ENCODE measurements around the gene ACACA. TPM values are rescaled to one million over a fixed set of nuclear protein-coding genes. Genes with fewer than 3 reads are reported as not detected.

ACACA gene
- total RNA-seq, 1 donor from 2014 or later: 110 TPM

DNA sequence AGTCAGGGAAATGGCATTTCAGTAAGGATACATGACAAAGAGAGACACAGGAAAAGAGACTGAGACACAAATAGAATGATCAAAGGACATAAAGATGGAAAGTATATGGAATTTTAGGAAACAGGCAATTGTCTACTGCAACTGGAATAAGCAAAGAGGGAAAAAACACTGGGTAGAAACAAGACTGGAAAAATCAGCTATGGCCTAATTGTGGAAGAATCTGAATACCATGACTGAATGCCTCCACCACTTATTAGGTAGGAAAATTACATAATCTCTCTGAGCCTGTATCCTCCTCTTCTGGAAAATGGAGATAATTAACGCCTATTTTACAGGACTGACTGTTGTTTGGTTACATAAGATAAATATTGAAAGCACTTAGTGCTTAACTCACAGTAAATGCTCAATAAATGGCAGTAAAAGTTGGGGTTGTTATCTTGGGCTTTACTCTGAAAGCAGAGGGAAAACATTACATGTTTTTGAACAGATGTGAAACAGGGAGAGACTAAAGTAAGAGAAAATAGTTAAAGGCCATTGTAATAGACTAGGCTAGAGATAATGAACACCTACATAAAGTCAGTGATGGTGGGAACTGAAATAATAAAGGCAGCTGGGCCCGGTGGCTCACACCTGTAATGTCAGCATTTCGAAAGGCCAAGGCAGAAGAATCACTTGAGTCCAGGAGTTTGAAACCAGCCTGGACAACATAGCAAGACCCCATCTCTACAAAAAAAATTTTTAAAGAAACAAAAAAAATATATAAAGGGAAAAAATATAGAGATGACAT lies 94.3 kb downstream of the ACACA start:
- TF ChIP-seq, protein P1, sequence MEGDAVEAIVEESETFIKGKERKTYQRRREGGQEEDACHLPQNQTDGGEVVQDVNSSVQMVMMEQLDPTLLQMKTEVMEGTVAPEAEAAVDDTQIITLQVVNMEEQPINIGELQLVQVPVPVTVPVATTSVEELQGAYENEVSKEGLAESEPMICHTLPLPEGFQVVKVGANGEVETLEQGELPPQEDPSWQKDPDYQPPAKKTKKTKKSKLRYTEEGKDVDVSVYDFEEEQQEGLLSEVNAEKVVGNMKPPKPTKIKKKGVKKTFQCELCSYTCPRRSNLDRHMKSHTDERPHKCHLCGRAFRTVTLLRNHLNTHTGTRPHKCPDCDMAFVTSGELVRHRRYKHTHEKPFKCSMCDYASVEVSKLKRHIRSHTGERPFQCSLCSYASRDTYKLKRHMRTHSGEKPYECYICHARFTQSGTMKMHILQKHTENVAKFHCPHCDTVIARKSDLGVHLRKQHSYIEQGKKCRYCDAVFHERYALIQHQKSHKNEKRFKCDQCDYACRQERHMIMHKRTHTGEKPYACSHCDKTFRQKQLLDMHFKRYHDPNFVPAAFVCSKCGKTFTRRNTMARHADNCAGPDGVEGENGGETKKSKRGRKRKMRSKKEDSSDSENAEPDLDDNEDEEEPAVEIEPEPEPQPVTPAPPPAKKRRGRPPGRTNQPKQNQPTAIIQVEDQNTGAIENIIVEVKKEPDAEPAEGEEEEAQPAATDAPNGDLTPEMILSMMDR (IDR thresholded peaks at IDR 0.05): no peak
- no peak overlapping the region for H3K27ac ChIP-seq
- no peaks in the 10 kb centered on the region for H3K27me3 ChIP-seq
- H3K9me3 ChIP-seq: no peaks in the 10 kb centered on the region
- intact Hi-C loops (cut with DNase I): no loop called here
- H3K4me1 ChIP-seq: no peaks in the 10 kb centered on the region
- ATAC-seq (no peak), DNase-seq (no peak)
- H3K4me3 ChIP-seq: no peak overlapping the region
- no peaks in the 10 kb centered on the region for H3K36me3 ChIP-seq

DNA sequence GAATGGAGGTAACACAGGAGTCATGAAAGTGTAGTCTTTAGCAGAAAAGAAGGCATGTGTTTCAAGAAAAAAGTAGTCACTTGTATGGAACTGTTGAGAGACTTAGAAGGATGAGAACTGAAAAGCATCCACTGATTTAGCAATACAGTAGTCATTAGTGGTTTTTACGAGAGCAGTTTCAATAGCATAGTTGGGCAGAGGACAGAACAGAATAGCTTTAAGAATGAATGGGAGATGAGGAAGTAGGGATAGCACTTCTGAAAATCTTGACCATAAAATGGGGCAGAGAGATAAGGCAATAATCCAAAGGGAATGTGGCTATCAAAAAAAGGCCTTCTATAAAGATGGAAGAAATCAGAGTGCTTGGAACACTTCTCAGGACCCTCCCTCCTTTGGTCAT lies 95.7 kb downstream of the ACACA start:
- intact Hi-C loops (cut with DNase I): no loop called here
- Histone ChIP-seq H3K4me3 (no peak overlapping the region), H3K36me3 (no peaks in the 10 kb centered on the region), H3K27ac (no peak overlapping the region), H3K4me1 (no peaks in the 10 kb centered on the region), H3K9me3 (no peaks in the 10 kb centered on the region), H3K27me3 (no peaks in the 10 kb centered on the region)
- DNase-seq: no peak
- TF ChIP-seq, protein P1 (IDR thresholded peaks at IDR 0.05): no peak
- ATAC-seq: no peak

DNA sequence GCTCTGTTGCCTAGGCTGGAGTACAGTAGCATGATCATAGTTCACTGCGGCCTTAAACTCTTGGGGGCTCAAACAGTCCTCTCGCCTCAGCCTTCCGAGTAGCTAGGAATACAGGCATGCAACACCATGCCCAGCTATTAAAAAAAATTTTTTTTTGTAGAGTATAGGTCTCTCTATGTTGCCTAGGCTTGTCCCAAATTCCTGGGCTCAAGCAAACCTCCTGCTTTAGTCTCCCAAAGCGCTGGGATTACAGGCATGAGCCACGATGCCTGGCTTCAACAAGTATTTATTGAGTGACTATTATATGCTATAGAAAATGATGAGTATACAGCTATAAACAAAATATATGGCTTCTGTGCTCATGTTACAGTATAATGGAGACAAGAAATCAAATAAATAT lies 97.6 kb downstream of the ACACA start:
- intact Hi-C loops (cut with DNase I): no loop called here
- ATAC-seq: no peak
- Histone ChIP-seq H3K36me3 (no peaks in the 10 kb centered on the region), H3K27ac (no peak overlapping the region), H3K27me3 (no peaks in the 10 kb centered on the region), H3K4me3 (no peak overlapping the region), H3K9me3 (no peaks in the 10 kb centered on the region), H3K4me1 (no peaks in the 10 kb centered on the region)
- no peak for DNase-seq
- TF ChIP-seq, protein P1 (IDR thresholded peaks at IDR 0.05): no peak

DNA sequence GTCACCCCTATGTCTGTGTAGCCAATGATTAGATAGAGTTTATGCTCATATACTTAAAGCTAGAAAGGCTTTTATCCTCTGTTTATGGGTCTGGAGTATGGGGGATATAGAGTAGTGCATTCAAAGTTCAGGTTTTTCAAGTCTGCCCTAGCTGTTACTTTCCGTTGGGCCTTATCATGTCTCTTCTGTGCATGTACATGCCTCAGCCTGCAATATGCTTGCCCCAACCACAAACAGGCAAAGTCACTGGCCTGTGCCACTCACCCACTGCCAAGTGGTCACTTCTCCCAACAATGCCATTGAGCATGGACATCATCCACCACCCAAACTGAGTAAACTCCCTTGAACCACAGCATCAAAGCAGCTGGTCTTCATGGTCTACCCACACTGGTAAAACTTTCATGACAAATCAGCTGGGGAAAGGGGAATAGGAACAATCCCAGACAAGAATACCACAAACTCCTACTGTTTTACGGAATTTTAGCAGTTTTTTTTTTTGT lies 101.2 kb downstream of the ACACA start:
- Histone ChIP-seq H3K36me3 (peaks cover 8% of the 10 kb centered on the region), H3K9me3 (no peaks in the 10 kb centered on the region), H3K27ac (no peak overlapping the region), H3K4me3 (no peak overlapping the region), H3K4me1 (peaks cover under 1% of the 10 kb centered on the region), H3K27me3 (no peaks in the 10 kb centered on the region)
- TF ChIP-seq, protein P1 (IDR thresholded peaks at IDR 0.05): no peak
- intact Hi-C loops (cut with DNase I): no loop called here
- DNase-seq: no peak
- no peak for ATAC-seq

DNA sequence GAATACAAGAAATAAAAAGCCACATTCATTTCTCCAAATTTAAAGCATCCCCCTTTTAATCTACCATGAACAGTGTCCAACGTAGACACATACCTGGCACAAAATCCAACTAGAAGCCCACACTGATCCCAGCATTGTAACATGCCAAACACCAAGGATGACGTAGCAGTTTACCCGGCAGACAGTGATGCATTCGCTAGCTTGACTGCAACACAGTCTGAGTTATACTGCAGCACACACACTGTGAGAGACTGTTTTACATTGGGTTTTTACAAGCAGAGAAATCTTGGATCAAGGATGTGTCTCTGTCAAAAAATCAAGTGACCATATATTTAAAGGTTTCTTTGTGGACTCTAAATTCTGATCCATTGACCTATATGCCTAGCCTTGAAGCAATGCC lies 105.3 kb downstream of the ACACA start:
- intact Hi-C loops (cut with DNase I): no loop called here
- Histone ChIP-seq H3K4me3 (no peak overlapping the region), H3K27ac (no peak overlapping the region), H3K36me3 (peaks cover 8% of the 10 kb centered on the region), H3K4me1 (peaks cover 21% of the 10 kb centered on the region), H3K27me3 (no peaks in the 10 kb centered on the region), H3K9me3 (no peaks in the 10 kb centered on the region)
- TF ChIP-seq, protein P1 (IDR thresholded peaks at IDR 0.05): no peak
- ATAC-seq (no peak), DNase-seq (no peak)

All from upper lobe of right lung (tissue), 1 donor.